SK-N-SH (cell line): ENCODE measurements around the gene TRMT61B. TPM values are rescaled to one million over a fixed set of nuclear protein-coding genes. Genes with fewer than 3 reads are reported as not detected.

Experiments
- CTCF ChIA-PET: fragments of 300-600, 350-600 bp; formaldehyde crosslinking; extraction: SDS; loops from one replicate; lab custom pipeline; 2021; lab: Yijun Ruan, JAX
- POLR2A ChIA-PET: fragments of 350-600 bp; sonication (Branson Sonifier 250); formaldehyde crosslinking; extraction: SDS; loops from one replicate; lab custom pipeline; 2020; ENCODE audit warnings: antibody characterized with exemption, inconsistent platforms; lab: Yijun Ruan, JAX
- DNase-seq: peaks from one replicate; pipeline ENCODE4 v3.0.0; 2012
- H2AFZ ChIP-seq: fragments of 200-600 bp; sonication (generic); 2 replicates; pipeline ENCODE4 v1.8.1; 2016; ENCODE audit warnings: antibody characterized with exemption, mild to moderate bottlenecking, low read depth
- H3F3A ChIP-seq: fragments of 200-600 bp; sonication (generic); replicated peaks from 2 replicates; pipeline ENCODE3; 2016; ENCODE audit warnings: antibody characterized with exemption, mild to moderate bottlenecking; ENCODE audit not compliant: insufficient read depth
- H3K27ac ChIP-seq, 2 experiments: fragments of 200-500 bp in 1 of 2; fragments of 200-600 bp in 1 of 2; sonication (Bioruptor generic) in 1 of 2; sonication (generic), shearing (Covaris generic) in 1 of 2; 2 replicates each; pipeline versions ENCODE4 v1.5.1 to v1.6.1; 2014 to 2016; ENCODE audit warnings: low read depth in 2 of 2, inconsistent platforms in 1 of 2, low read length in 1 of 2, mild to moderate bottlenecking in 1 of 2, mixed read lengths in 1 of 2
- H3K27me3 ChIP-seq: fragments of 200-600 bp; sonication (generic), shearing (Covaris generic); 2 replicates; pipeline ENCODE4 v1.6.1; 2016; ENCODE audit warnings: mixed run types; ENCODE audit not compliant: insufficient read depth
- H3K36me3 ChIP-seq, 2 experiments: fragments of 200-500 bp in 1 of 2; fragments of 200-600 bp in 1 of 2; sonication (Bioruptor generic) in 1 of 2; sonication (generic) in 1 of 2; replicated peaks in 1 of 2; 2 replicates each; pipeline versions ENCODE3 to v1.5.1; 2014 to 2016; ENCODE audit warnings: low read length in 1 of 2, mild to moderate bottlenecking in 1 of 2; ENCODE audit not compliant: insufficient read depth in 2 of 2, control insufficient read depth in 1 of 2
- H3K4me1 ChIP-seq, 2 experiments: fragments of 200-500 bp in 1 of 2; fragments of 200-600 bp in 1 of 2; sonication (Bioruptor generic) in 1 of 2; sonication (generic), shearing (Covaris generic) in 1 of 2; 2 replicates each; pipeline versions ENCODE4 v1.5.1 to v1.6.1; 2014 to 2016; ENCODE audit warnings: low read depth in 1 of 2, low read length in 1 of 2, mixed run types in 1 of 2; ENCODE audit not compliant: insufficient read depth in 2 of 2, control insufficient read depth in 1 of 2
- H3K4me2 ChIP-seq: fragments of 200-600 bp; sonication (generic), shearing (Covaris generic); 2 replicates; pipeline ENCODE4 v1.6.1; 2017; ENCODE audit warnings: mixed run types
- H3K4me3 ChIP-seq, 2 experiments: fragments of 200-500 bp in 1 of 2; fragments of 200-600 bp in 1 of 2; sonication (Bioruptor generic) in 1 of 2; sonication (generic), shearing (Covaris generic) in 1 of 2; 2 replicates each; pipeline versions ENCODE4 v1.5.1 to v1.8.1; 2014 to 2016; ENCODE audit warnings: low read depth in 2 of 2, inconsistent platforms in 1 of 2, low read length in 1 of 2, mild to moderate bottlenecking in 1 of 2, mixed read lengths in 1 of 2, moderate library complexity in 1 of 2
- H3K79me2 ChIP-seq: fragments of 200-600 bp; sonication (generic); 2 replicates; pipeline ENCODE4 v1.8.1; 2017; ENCODE audit warnings: mild to moderate bottlenecking; ENCODE audit not compliant: insufficient read depth
- H3K9ac ChIP-seq: fragments of 200-600 bp; sonication (generic); 2 replicates; pipeline ENCODE4 v1.6.1; 2017; ENCODE audit warnings: mixed run types
- H3K9me2 ChIP-seq: fragments of 200-600 bp; sonication (generic); 2 replicates; pipeline ENCODE4 v1.6.1; 2017; ENCODE audit warnings: mixed run types
- H3K9me3 ChIP-seq: fragments of 200-600 bp; sonication (generic); 2 replicates; pipeline ENCODE4 v1.6.1; 2017; ENCODE audit warnings: mixed run types, mild to moderate bottlenecking, moderate library complexity
- H4K20me1 ChIP-seq: fragments of 200-600 bp; sonication (generic); 2 replicates; pipeline ENCODE4 v1.6.1; 2017; ENCODE audit warnings: mild to moderate bottlenecking, mixed run types; ENCODE audit not compliant: insufficient read depth
- ELF1 ChIP-seq: IDR thresholded peaks from 2 replicates; pipeline ENCODE4 v1.4.0; 2012
- EP300 ChIP-seq, 2 experiments: IDR thresholded peaks; 2 replicates each; pipeline versions ENCODE4 v1.4.0 to v1.6.1; 2012; ENCODE audit warnings: borderline replicate concordance in 1 of 2, low read depth in 1 of 2, low read length in 1 of 2
- EZH2phosphoT487 ChIP-seq: fragments of 200-600 bp; sonication (generic); IDR thresholded peaks from 2 replicates; pipeline ENCODE4 v1.6.1; 2017; ENCODE audit warnings: low read depth, mixed run types, mild to moderate bottlenecking, antibody characterized with exemption, moderate library complexity, borderline replicate concordance
- FOSL2 ChIP-seq: IDR thresholded peaks from 2 replicates; pipeline ENCODE4 v1.4.0; 2012; ENCODE audit warnings: low read depth, mild to moderate bottlenecking, moderate library complexity, borderline replicate concordance
- FOXJ3 ChIP-seq: sonication (generic); formaldehyde crosslinking; IDR thresholded peaks from 2 replicates; pipeline ENCODE4 v1.5.1; 2020; ENCODE audit warnings: mild to moderate bottlenecking, missing genetic modification reagents
- FOXM1 ChIP-seq: IDR thresholded peaks from 2 replicates; pipeline ENCODE4 v1.4.0; 2012; ENCODE audit warnings: low read depth, mild to moderate bottlenecking
- GABPA ChIP-seq: IDR thresholded peaks from 2 replicates; pipeline ENCODE4 v1.4.0; 2012; ENCODE audit warnings: low read depth, mild to moderate bottlenecking
- NFIC ChIP-seq: IDR thresholded peaks from 2 replicates; pipeline ENCODE4 v1.4.0; 2012; ENCODE audit warnings: borderline replicate concordance
- PBX3 ChIP-seq: IDR thresholded peaks from 2 replicates; pipeline ENCODE4; 2012
- POLR2AphosphoS5 ChIP-seq: IDR thresholded peaks from 2 replicates; pipeline ENCODE4 v1.6.1; 2012; ENCODE audit warnings: low read depth, low read length
- RXRA ChIP-seq: IDR thresholded peaks from 2 replicates; pipeline ENCODE4 v1.4.0; 2012; ENCODE audit warnings: low read depth, mild to moderate bottlenecking, borderline replicate concordance
- SIN3A ChIP-seq: IDR thresholded peaks from 2 replicates; pipeline ENCODE4 v1.6.1; 2012; ENCODE audit warnings: low read depth, mild to moderate bottlenecking, low read length, moderate library complexity, borderline replicate concordance
- SMC3 ChIP-seq: IDR thresholded peaks from 2 replicates; pipeline ENCODE4 v1.6.1; 2012; ENCODE audit warnings: low read depth, low read length, improper control_type of control experiment
- TAF1 ChIP-seq: IDR thresholded peaks from 2 replicates; pipeline ENCODE4 v1.6.1; 2012; ENCODE audit warnings: low read depth, mild to moderate bottlenecking, low read length, moderate library complexity, borderline replicate concordance
- TCF12 ChIP-seq: IDR thresholded peaks from 2 replicates; pipeline ENCODE4 v1.4.0; 2012
- TEAD4 ChIP-seq: IDR thresholded peaks from 2 replicates; pipeline ENCODE4 v1.4.0; 2012; ENCODE audit warnings: mild to moderate bottlenecking, borderline replicate concordance; ENCODE audit not compliant: insufficient read depth
- WGBS: methylation state at CpG from one replicate; pipeline ENCODE4 v1.1.6; 2017; ENCODE audit warnings: low lambda C conversion rate; 5-methylcytosine and 5-hydroxymethylcytosine counted together
- polyA plus RNA-seq, 3 experiments: library from polyadenylated mRNA; depleted of rRNA; stranded (reverse); fragments of >200 nt; gene quantifications; 2 replicates each; pipeline ENCODE4 v1.2.3, GENCODE V29; 2012
- TF ChIP-seq, protein P1 (sequence below): IDR thresholded peaks from 2 replicates; pipeline ENCODE4 v1.6.1; 2012; ENCODE audit warnings: mild to moderate bottlenecking, low read depth, low read length, moderate library complexity
- TF ChIP-seq, protein P2 (sequence below): IDR thresholded peaks from 2 replicates; pipeline ENCODE4 v1.4.0; 2012; ENCODE audit warnings: low read depth, borderline replicate concordance

Gene TRMT61B
- polyA plus RNA-seq, 1 of the 3 experiments (the other 2 are of a cell fraction) = 11.4 TPM

GRCh38 chr2:28893488-28893887, 23.4 kb upstream of the TRMT61B start:
- H3K4me2 ChIP-seq = no peak overlapping the region
- peaks cover 0 to 5% of the 10 kb centered on the region in 2 experiments for H3K36me3 ChIP-seq
- no peak for DNase-seq
- no peak overlapping the region for H2AFZ ChIP-seq
- H4K20me1 ChIP-seq = peaks cover 35% of the 10 kb centered on the region
- ChIA-PET POLR2A (interaction anchor here (1.2 kb wide), 1 partner anchor 24 kb away, joined by 13 read pairs; the partner anchor contains the start of gene TRMT61B), CTCF (interaction anchor here (1.1 to 3.3 kb wide), 2 partner anchors 14 to 327 kb away, joined by 3 to 13 read pairs; no protein-coding TSS in a partner anchor)
- 92% methylated on average over 21 of the region's 21 CpGs for WGBS
- H3K9me2 ChIP-seq = no peaks in the 10 kb centered on the region
- peaks cover 41% of the 10 kb centered on the region for H3K79me2 ChIP-seq
- peaks cover 20 to 30% of the 10 kb centered on the region in 2 experiments; a peak in 3 of 4 replicates for H3K4me1 ChIP-seq
- H3K4me3 ChIP-seq = no peak overlapping the region
- no peaks in the 10 kb centered on the region for H3K9me3 ChIP-seq
- no peak overlapping the region for H3K27ac ChIP-seq
- TF ChIP-seq TEAD4 = no peak
- TF ChIP-seq FOXJ3 (CRISPR knock-in tag) = no peak
- TF ChIP-seq TAF1 = no peak
- TF ChIP-seq FOSL2 = no peak
- TF ChIP-seq, protein P1, sequence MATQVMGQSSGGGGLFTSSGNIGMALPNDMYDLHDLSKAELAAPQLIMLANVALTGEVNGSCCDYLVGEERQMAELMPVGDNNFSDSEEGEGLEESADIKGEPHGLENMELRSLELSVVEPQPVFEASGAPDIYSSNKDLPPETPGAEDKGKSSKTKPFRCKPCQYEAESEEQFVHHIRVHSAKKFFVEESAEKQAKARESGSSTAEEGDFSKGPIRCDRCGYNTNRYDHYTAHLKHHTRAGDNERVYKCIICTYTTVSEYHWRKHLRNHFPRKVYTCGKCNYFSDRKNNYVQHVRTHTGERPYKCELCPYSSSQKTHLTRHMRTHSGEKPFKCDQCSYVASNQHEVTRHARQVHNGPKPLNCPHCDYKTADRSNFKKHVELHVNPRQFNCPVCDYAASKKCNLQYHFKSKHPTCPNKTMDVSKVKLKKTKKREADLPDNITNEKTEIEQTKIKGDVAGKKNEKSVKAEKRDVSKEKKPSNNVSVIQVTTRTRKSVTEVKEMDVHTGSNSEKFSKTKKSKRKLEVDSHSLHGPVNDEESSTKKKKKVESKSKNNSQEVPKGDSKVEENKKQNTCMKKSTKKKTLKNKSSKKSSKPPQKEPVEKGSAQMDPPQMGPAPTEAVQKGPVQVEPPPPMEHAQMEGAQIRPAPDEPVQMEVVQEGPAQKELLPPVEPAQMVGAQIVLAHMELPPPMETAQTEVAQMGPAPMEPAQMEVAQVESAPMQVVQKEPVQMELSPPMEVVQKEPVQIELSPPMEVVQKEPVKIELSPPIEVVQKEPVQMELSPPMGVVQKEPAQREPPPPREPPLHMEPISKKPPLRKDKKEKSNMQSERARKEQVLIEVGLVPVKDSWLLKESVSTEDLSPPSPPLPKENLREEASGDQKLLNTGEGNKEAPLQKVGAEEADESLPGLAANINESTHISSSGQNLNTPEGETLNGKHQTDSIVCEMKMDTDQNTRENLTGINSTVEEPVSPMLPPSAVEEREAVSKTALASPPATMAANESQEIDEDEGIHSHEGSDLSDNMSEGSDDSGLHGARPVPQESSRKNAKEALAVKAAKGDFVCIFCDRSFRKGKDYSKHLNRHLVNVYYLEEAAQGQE = no peak
- TF ChIP-seq NFIC = no peak
- TF ChIP-seq EP300 (IDR thresholded peaks at IDR 0.05; ENCODE audit: borderline replicate concordance in 1 of 2, low read depth in 1 of 2, low read length in 1 of 2) = no peak
- TF ChIP-seq, protein P2, sequence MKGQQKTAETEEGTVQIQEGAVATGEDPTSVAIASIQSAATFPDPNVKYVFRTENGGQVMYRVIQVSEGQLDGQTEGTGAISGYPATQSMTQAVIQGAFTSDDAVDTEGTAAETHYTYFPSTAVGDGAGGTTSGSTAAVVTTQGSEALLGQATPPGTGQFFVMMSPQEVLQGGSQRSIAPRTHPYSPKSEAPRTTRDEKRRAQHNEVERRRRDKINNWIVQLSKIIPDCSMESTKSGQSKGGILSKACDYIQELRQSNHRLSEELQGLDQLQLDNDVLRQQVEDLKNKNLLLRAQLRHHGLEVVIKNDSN = no peak
- no peak for TF ChIP-seq PBX3
- no peak for TF ChIP-seq ELF1
- no peak for TF ChIP-seq SMC3
- TF ChIP-seq FOXM1 = no peak
- TF ChIP-seq POLR2AphosphoS5 = no peak
- TF ChIP-seq TCF12 = no peak
- no peak for TF ChIP-seq GABPA
- no peak for TF ChIP-seq EZH2phosphoT487
- no peak for TF ChIP-seq RXRA
- TF ChIP-seq SIN3A = no peak
- no peaks in the 10 kb centered on the region for H3K27me3 ChIP-seq
- peaks cover 3% of the 10 kb centered on the region for H3F3A ChIP-seq
- no peak overlapping the region for H3K9ac ChIP-seq
